Activated naive CD4-positive, alpha-beta T cell treated with anti-CD3 and anti-CD28 coated beads, Interleukin-2, amount 50 U/mL, for 24 hours (primary cell): ENCODE data around the gene CLCA1.

Experiments
- H3K27ac Mint-ChIP-seq: one replicate; pipeline ENCODE4 v1.8.0; 2021; ENCODE audit warnings: mild to moderate bottlenecking, mixed read lengths
- H3K27me3 Mint-ChIP-seq: one replicate; pipeline ENCODE4 v1.8.0; 2021; ENCODE audit warnings: mixed read lengths
- H3K36me3 Mint-ChIP-seq: one replicate; pipeline ENCODE4 v1.8.0; 2021; ENCODE audit warnings: mixed read lengths
- H3K4me1 Mint-ChIP-seq: one replicate; pipeline ENCODE4 v1.8.0; 2021; ENCODE audit warnings: mixed read lengths
- H3K4me3 Mint-ChIP-seq: one replicate; pipeline ENCODE4 v1.8.0; 2021; ENCODE audit warnings: mild to moderate bottlenecking, mixed read lengths
- H3K9me3 Mint-ChIP-seq: one replicate; pipeline ENCODE4 v1.8.0; 2021; ENCODE audit warnings: mixed read lengths

Gene CLCA1

DNA sequence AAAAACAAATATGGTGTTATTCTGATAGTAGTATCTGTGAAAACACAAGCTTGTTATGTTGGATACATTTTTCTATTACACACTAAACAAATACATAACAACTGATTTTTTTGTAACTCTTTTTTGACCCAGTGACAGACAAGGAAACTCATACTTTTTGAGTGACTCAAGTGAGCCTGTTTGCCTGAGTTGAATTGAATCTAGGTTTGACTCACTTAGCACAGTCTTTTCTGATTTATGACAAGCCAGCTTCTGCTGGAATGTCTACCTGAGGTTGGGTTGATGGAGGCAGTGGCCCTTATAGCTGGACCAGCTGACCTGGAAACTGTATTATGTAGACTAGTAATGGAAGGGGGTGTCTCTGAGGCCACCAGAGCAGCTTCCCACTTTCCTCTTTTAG is 73.9 kb downstream of the CLCA1 start:
- no peak overlapping the region for H3K27ac Mint-ChIP-seq
- no peaks in the 10 kb centered on the region for H3K36me3 Mint-ChIP-seq
- peaks cover 24% of the 10 kb centered on the region for H3K27me3 Mint-ChIP-seq
- no peaks in the 10 kb centered on the region for H3K9me3 Mint-ChIP-seq
- H3K4me3 Mint-ChIP-seq: no peak overlapping the region
- no peaks in the 10 kb centered on the region for H3K4me1 Mint-ChIP-seq

DNA sequence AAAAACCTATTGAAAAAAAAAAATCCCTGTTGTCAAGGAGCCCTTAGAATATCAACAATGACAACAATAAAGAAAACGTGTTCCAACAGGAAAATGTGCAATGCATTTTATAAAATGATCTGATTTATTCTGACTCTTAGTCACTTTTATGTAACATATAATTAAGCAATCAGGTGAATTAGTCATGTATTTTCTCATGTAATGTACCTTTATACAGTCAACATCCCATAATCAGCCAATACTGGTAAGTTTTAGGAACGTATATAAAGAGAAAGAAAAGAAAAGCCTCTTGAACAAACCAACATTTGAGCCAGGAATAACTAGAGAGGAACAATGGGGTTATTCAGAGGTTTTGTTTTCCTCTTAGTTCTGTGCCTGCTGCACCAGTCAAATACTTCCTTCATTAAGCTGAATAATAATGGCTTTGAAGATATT is 78.1 kb downstream of the CLCA1 start, which contains the start of gene CLCA4:
Gene CLCA4, plus strand, starts transcription at position 292 of the 435 bp plus-strand sequence. Its CDS starts 42 bp downstream, at position 334.
- H3K36me3 Mint-ChIP-seq: no peaks in the 10 kb centered on the region
- peaks cover 15% of the 10 kb centered on the region for H3K27me3 Mint-ChIP-seq
- H3K9me3 Mint-ChIP-seq: no peaks in the 10 kb centered on the region
- H3K27ac Mint-ChIP-seq: no peak within 1 kb of the TSS
- no peaks in the 10 kb centered on the region for H3K4me1 Mint-ChIP-seq
- no peak within 1 kb of the TSS for H3K4me3 Mint-ChIP-seq

DNA sequence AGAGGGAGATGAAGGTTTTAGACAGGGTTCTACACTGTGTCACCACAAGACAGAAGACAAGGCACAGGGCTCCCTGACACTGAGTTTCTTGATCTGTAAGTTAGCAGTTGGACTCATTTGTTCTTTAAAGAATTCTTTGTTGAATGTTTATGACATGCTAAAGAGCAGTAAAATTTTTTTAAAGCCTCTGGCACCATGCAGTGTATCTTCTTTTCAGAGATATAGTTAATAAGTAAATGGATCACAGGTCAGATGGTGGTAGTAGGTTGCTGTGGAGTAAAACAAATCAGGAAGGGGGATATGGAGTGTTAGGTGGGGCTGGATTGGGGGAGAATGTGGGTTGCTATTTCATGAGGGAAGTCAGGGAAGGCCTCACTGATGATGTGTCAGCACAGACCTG is 80.1 kb downstream of the CLCA1 start:
- no peaks in the 10 kb centered on the region for H3K9me3 Mint-ChIP-seq
- H3K36me3 Mint-ChIP-seq: no peaks in the 10 kb centered on the region
- peak overlapping the region; percentile 4 for H3K27ac Mint-ChIP-seq
- H3K27me3 Mint-ChIP-seq: peaks cover 9% of the 10 kb centered on the region
- no peaks in the 10 kb centered on the region for H3K4me1 Mint-ChIP-seq
- no peak overlapping the region for H3K4me3 Mint-ChIP-seq
